GM23338 (cell line): ENCODE results near the gene BCAP31. TPM values are rescaled to one million over a fixed set of nuclear protein-coding genes. Genes with fewer than 3 reads are reported as not detected.

Source experiments
- ATAC-seq: fragments of 200-7000 bp; cut with Tn5 transposase; 3 replicates; pipeline ENCODE4 v1.9.1; 2020
- DNase-seq: peaks from one replicate; pipeline ENCODE4 v3.0.0-alpha.2; 2015; ENCODE audit warnings: low spot score
- H2AFZ ChIP-seq: fragments of 200-600 bp; sonication (generic); 2 replicates; pipeline ENCODE4 v1.8.0; 2016; ENCODE audit warnings: antibody characterized with exemption, mild to moderate bottlenecking, moderate library complexity
- H3F3A ChIP-seq: fragments of 200-600 bp; sonication (generic); replicated peaks from 2 replicates; pipeline ENCODE4 v1.8.0; 2017; ENCODE audit warnings: antibody characterized with exemption, mixed run types, low read depth
- H3K27ac ChIP-seq: fragments of 200-600 bp; sonication (generic); 2 replicates; pipeline ENCODE4 v1.6.1; 2016; ENCODE audit warnings: low read depth
- H3K27me3 ChIP-seq: fragments of 200-600 bp; sonication (generic); 2 replicates; pipeline ENCODE4 v1.8.0; 2016; ENCODE audit warnings: mild to moderate bottlenecking, mixed run types, moderate library complexity; ENCODE audit not compliant: insufficient read depth
- H3K36me3 ChIP-seq: fragments of 200-600 bp; sonication (generic); 2 replicates; pipeline ENCODE4 v1.8.0; 2016; ENCODE audit warnings: mild to moderate bottlenecking; ENCODE audit not compliant: insufficient read depth
- H3K4me1 ChIP-seq: fragments of 200-600 bp; sonication (generic); 2 replicates; pipeline ENCODE4 v1.8.0; 2016; ENCODE audit warnings: mild to moderate bottlenecking, moderate library complexity; ENCODE audit not compliant: insufficient read depth
- H3K4me2 ChIP-seq: fragments of 200-600 bp; sonication (generic); 2 replicates; pipeline ENCODE4 v1.7.1; 2017; ENCODE audit warnings: mixed run types
- H3K4me3 ChIP-seq: fragments of 200-600 bp; sonication (generic); 2 replicates; pipeline ENCODE4 v1.6.1; 2016; ENCODE audit warnings: mixed run types
- H3K79me2 ChIP-seq: fragments of 200-600 bp; sonication (generic); replicated peaks from 2 replicates; pipeline ENCODE4 v1.8.0; 2017; ENCODE audit warnings: mild to moderate bottlenecking; ENCODE audit not compliant: insufficient read depth
- H3K9me2 ChIP-seq: fragments of 200-600 bp; sonication (generic); 2 replicates; pipeline ENCODE4 v1.8.0; 2017; ENCODE audit not compliant: insufficient read depth
- H4K20me1 ChIP-seq: fragments of 200-600 bp; sonication (generic); replicated peaks from 2 replicates; pipeline ENCODE4 v1.8.0; 2017; ENCODE audit warnings: mild to moderate bottlenecking; ENCODE audit not compliant: insufficient read depth
- H3K27ac Mint-ChIP-seq: 2 replicates; pipeline ENCODE4 v1.8.0; 2020; ENCODE audit warnings: inconsistent platforms, mild to moderate bottlenecking, moderate library complexity, mixed read lengths
- H3K27me3 Mint-ChIP-seq: 3 replicates; pipeline ENCODE4 v1.8.0; 2022; ENCODE audit warnings: low read depth, mild to moderate bottlenecking, moderate library complexity, mixed read lengths, inconsistent platforms; ENCODE audit not compliant: insufficient read depth, poor library complexity
- H3K36me3 Mint-ChIP-seq: 3 replicates; pipeline ENCODE4 v1.8.0; 2021; ENCODE audit warnings: low read depth, mild to moderate bottlenecking, inconsistent platforms, moderate library complexity, mixed read lengths
- H3K4me1 Mint-ChIP-seq: 3 replicates; pipeline ENCODE4 v1.8.0; 2020; ENCODE audit warnings: mild to moderate bottlenecking, inconsistent platforms, mixed read lengths
- H3K4me3 Mint-ChIP-seq: 3 replicates; pipeline ENCODE4 v1.8.0; 2021; ENCODE audit warnings: moderate library complexity, mild to moderate bottlenecking, inconsistent platforms, mixed read lengths
- H3K9me3 Mint-ChIP-seq: 3 replicates; pipeline ENCODE4 v1.8.0; 2020; ENCODE audit warnings: moderate library complexity, mild to moderate bottlenecking, inconsistent platforms, mixed read lengths
- CREB1 ChIP-seq: fragments of 250-450 bp; sonication (Bioruptor Pico); IDR thresholded peaks from 2 replicates; pipeline ENCODE4 v1.5.0; 2020; ENCODE audit warnings: low read depth, mild to moderate bottlenecking, moderate library complexity
- EZH2 ChIP-seq: fragments of 200-600 bp; sonication (generic); IDR thresholded peaks from one replicate; pipeline ENCODE4 v1.8.0; 2017; ENCODE audit warnings: antibody characterized with exemption, mild to moderate bottlenecking, low read depth; ENCODE audit not compliant: unreplicated experiment
- EZH2phosphoT487 ChIP-seq: fragments of 200-600 bp; sonication (generic); IDR thresholded peaks from one replicate; pipeline ENCODE4 v1.8.1; 2018; ENCODE audit warnings: antibody characterized with exemption; ENCODE audit not compliant: unreplicated experiment
- JUNB ChIP-seq: IDR thresholded peaks from one replicate; pipeline ENCODE4 v1.6.1; 2016; ENCODE audit warnings: antibody characterized with exemption; ENCODE audit not compliant: unreplicated experiment
- NANOG ChIP-seq: IDR thresholded peaks from 2 replicates; pipeline ENCODE4 v1.6.1; 2016; ENCODE audit warnings: antibody characterized with exemption, borderline replicate concordance
- POLR2AphosphoS5 ChIP-seq: IDR thresholded peaks from 2 replicates; pipeline ENCODE4 v1.6.1; 2016; ENCODE audit warnings: antibody characterized with exemption, low read depth
- STAT1 ChIP-seq: IDR thresholded peaks from one replicate; pipeline ENCODE4 v1.6.1; 2016; ENCODE audit warnings: antibody characterized with exemption; ENCODE audit not compliant: unreplicated experiment
- ZNF114 ChIP-seq: fragments of 250-450 bp; sonication (Bioruptor Pico); IDR thresholded peaks from 2 replicates; pipeline ENCODE4 v1.5.0; 2020; ENCODE audit warnings: mild to moderate bottlenecking, moderate library complexity
- ZNF462 ChIP-seq: fragments of 250-450 bp; sonication (Bioruptor Pico); IDR thresholded peaks from 2 replicates; pipeline ENCODE4 v1.5.0; 2020; ENCODE audit warnings: mild to moderate bottlenecking, moderate library complexity
- polyA plus RNA-seq: library from polyadenylated mRNA; unstranded; fragments of >200 nt; fragmentation: Nextera tagmentation; extraction: Ambion mirVana; gene quantifications from 2 replicates; pipeline ENCODE4 v1.2.1, GENCODE V29; 2016
- total RNA-seq: library from RNA; depleted of rRNA; stranded (reverse); fragments of >200 nt; shearing (Covaris generic); gene quantifications from 2 replicates; pipeline ENCODE4 v1.2.3, GENCODE V29; 2014
- TF ChIP-seq, protein P1 (sequence below), 2 experiments: fragments of 200-600 bp in 1 of 2; sonication (generic) in 1 of 2; conservative IDR thresholded peaks; 2 replicates each; pipeline versions ENCODE4 v1.5.1 to v1.6.1; 2016 to 2017; ENCODE audit warnings: antibody characterized with exemption in 2 of 2, low read depth in 2 of 2, mild to moderate bottlenecking in 2 of 2, moderate library complexity in 1 of 2

BCAP31 gene
- total and polyA plus RNA-seq, 2 experiments from 2014 or later: 85.0 to 145 TPM

DNA sequence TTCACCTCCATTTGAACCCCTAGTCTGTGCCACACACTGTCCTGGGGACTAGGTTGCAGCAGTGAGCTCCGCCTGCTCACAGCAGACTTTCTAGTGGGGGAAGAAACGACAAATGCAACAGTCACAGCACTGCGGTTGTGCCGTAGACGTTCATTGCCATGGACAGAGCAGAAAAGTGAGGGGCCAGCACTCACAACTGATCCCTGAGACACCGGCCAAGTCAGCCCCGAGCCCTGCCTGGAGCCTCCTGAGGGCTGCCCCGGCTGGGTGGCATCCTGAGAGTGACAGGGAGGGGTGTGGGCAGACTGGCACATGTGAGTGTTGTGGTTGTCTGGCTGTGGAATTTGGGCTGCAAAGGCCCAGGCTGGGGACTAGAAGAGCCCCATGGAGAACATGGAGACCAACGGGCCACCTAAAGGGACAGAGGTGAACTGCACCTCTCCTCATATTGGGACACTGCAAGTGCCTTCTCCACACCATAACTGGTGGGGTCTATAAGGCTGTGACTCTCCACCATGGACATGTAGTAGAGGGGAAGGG lies 72.6 kb downstream of the BCAP31 start:
- Histone ChIP-seq H3K9me2 (no peaks in the 10 kb centered on the region), H3K27ac (no peak overlapping the region), H3F3A (no peaks in the 10 kb centered on the region), H3K27me3 (peaks cover 30% of the 10 kb centered on the region), H3K4me1 (no peaks in the 10 kb centered on the region), H3K79me2 (no peaks in the 10 kb centered on the region), H3K4me3 (no peak overlapping the region), H3K4me2 (no peak overlapping the region), H2AFZ (no peak overlapping the region), H4K20me1 (no peaks in the 10 kb centered on the region), H3K36me3 (no peaks in the 10 kb centered on the region)
- Mint-ChIP-seq H3K4me3 (no peak overlapping the region), H3K4me1 (peaks cover 3% of the 10 kb centered on the region; the same call in 2 of the 3 replicates), H3K36me3 (no peaks in the 10 kb centered on the region), H3K27me3 (peaks cover 25% of the 10 kb centered on the region), H3K9me3 (peaks cover 3% of the 10 kb centered on the region; the same call in 2 of the 3 replicates), H3K27ac (no peak overlapping the region)
- TF ChIP-seq ZNF114 (CRISPR knock-in tag): no peak
- TF ChIP-seq, protein P1, sequence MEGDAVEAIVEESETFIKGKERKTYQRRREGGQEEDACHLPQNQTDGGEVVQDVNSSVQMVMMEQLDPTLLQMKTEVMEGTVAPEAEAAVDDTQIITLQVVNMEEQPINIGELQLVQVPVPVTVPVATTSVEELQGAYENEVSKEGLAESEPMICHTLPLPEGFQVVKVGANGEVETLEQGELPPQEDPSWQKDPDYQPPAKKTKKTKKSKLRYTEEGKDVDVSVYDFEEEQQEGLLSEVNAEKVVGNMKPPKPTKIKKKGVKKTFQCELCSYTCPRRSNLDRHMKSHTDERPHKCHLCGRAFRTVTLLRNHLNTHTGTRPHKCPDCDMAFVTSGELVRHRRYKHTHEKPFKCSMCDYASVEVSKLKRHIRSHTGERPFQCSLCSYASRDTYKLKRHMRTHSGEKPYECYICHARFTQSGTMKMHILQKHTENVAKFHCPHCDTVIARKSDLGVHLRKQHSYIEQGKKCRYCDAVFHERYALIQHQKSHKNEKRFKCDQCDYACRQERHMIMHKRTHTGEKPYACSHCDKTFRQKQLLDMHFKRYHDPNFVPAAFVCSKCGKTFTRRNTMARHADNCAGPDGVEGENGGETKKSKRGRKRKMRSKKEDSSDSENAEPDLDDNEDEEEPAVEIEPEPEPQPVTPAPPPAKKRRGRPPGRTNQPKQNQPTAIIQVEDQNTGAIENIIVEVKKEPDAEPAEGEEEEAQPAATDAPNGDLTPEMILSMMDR (conservative IDR thresholded peaks at IDR 0.05; ENCODE audit: low read depth in 2 of 2): peak; percentile 20 to 41; a peak in 3 of 4 replicates
- DNase-seq (peak; percentile 50), ATAC-seq (peak; percentile 17)

DNA sequence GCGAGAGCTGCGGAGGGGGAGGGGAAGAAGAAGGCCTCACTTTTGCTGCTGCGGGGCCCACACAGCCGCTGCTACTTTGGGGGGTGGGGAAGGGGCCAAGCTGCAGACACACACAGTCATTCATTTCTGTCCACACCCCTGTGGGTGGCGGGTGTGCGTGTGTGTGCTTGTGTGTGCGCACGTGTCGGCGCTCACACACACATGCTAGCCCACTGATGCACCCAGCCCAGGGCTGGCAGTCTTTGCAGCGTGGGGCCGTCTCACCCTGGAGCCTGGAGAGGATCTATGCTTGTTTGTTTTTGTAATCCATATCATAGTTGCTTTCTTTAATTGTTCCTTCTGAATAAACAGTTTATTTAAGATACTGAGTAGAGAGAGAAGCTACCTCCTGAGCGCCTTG lies 73.2 kb downstream of the BCAP31 start:
- Histone ChIP-seq H3K79me2 (no peaks in the 10 kb centered on the region), H3K4me1 (no peaks in the 10 kb centered on the region), H3K36me3 (no peaks in the 10 kb centered on the region), H3K4me3 (no peak overlapping the region), H2AFZ (no peak overlapping the region), H4K20me1 (no peaks in the 10 kb centered on the region), H3K27ac (no peak overlapping the region), H3K9me2 (no peaks in the 10 kb centered on the region), H3K27me3 (peaks cover 36% of the 10 kb centered on the region), H3K4me2 (no peak overlapping the region), H3F3A (no peaks in the 10 kb centered on the region)
- no peaks in the 10 kb centered on the region for H3K36me3 Mint-ChIP-seq
- H3K4me3 Mint-ChIP-seq: no peak overlapping the region
- H3K27me3 Mint-ChIP-seq: peaks cover 31% of the 10 kb centered on the region
- H3K4me1 Mint-ChIP-seq: peaks cover 3% of the 10 kb centered on the region; the same call in 2 of the 3 replicates
- H3K9me3 Mint-ChIP-seq: peaks cover 3% of the 10 kb centered on the region; the same call in 2 of the 3 replicates
- no peak overlapping the region for H3K27ac Mint-ChIP-seq
- DNase-seq (no peak), ATAC-seq (no peak)
- TF ChIP-seq ZNF462 (CRISPR knock-in tag) (no peak), STAT1 (no peak), POLR2AphosphoS5 (no peak), EZH2phosphoT487 (no peak), CREB1 (CRISPR knock-in tag) (no peak), EZH2 (no peak), NANOG (no peak), ZNF114 (CRISPR knock-in tag) (no peak), JUNB (no peak)
- TF ChIP-seq, protein P1 (conservative IDR thresholded peaks at IDR 0.05; ENCODE audit: low read depth in 2 of 2): no peak
